Glutamatergic neuron (in vitro differentiated cells): ENCODE results near the gene NFXL1. TPM values are rescaled to one million over a fixed set of nuclear protein-coding genes. Genes with fewer than 3 reads are reported as not detected.

ENCODE experiments used
- DNase-seq: peaks from one replicate; pipeline ENCODE4 v3.0.0; 2022
- H3K27ac Mint-ChIP-seq: one replicate; pipeline ENCODE4 v1.8.0; 2020; ENCODE audit warnings: mild to moderate bottlenecking, mixed read lengths, inconsistent platforms; ENCODE audit not compliant: unreplicated experiment
- H3K27me3 Mint-ChIP-seq: one replicate; pipeline ENCODE4 v1.8.0; 2020; ENCODE audit warnings: mild to moderate bottlenecking, moderate library complexity, mixed read lengths, inconsistent platforms; ENCODE audit not compliant: unreplicated experiment
- H3K36me3 Mint-ChIP-seq: one replicate; pipeline ENCODE4 v1.8.0; 2020; ENCODE audit warnings: mild to moderate bottlenecking, mixed read lengths, inconsistent platforms; ENCODE audit not compliant: unreplicated experiment
- H3K4me1 Mint-ChIP-seq: one replicate; pipeline ENCODE4 v1.8.0; 2020; ENCODE audit warnings: mild to moderate bottlenecking, low read depth, mixed read lengths, inconsistent platforms; ENCODE audit not compliant: unreplicated experiment
- H3K4me3 Mint-ChIP-seq: one replicate; pipeline ENCODE4 v1.8.0; 2020; ENCODE audit warnings: mild to moderate bottlenecking, mixed read lengths, inconsistent platforms; ENCODE audit not compliant: unreplicated experiment
- H3K9me3 Mint-ChIP-seq: one replicate; pipeline ENCODE4 v1.8.0; 2020; ENCODE audit warnings: mild to moderate bottlenecking, moderate library complexity, mixed read lengths, inconsistent platforms; ENCODE audit not compliant: unreplicated experiment
- CTCF ChIP-seq: fragments of 200-600 bp; sonication (generic); IDR thresholded peaks from one replicate; pipeline ENCODE4 v1.5.0; 2021; ENCODE audit not compliant: partially characterized antibody, unreplicated experiment
- long read RNA-seq: library from polyadenylated mRNA; unstranded; transcript quantifications from one replicate; pipeline ENCODE4 v2.0.0, GENCODE V29; 2020; ENCODE audit not compliant: unreplicated experiment
- total RNA-seq: library from RNA; stranded (reverse); fragmentation: NEBNext Ultra II Directional; extraction: Animal tissue kit (Norgen Biotek cat#: 25700); gene quantifications from one replicate; pipeline ENCODE4 v1.2.1, GENCODE V29; 2021; ENCODE audit not compliant: unreplicated experiment

NFXL1 gene
- 20.2 TPM for total RNA-seq
- long read RNA-seq, partial matches to known transcripts, result 0 of 3 reads
- long read RNA-seq, other reads (novel, unspliced or antisense), result 1 of 3 reads

DNA sequence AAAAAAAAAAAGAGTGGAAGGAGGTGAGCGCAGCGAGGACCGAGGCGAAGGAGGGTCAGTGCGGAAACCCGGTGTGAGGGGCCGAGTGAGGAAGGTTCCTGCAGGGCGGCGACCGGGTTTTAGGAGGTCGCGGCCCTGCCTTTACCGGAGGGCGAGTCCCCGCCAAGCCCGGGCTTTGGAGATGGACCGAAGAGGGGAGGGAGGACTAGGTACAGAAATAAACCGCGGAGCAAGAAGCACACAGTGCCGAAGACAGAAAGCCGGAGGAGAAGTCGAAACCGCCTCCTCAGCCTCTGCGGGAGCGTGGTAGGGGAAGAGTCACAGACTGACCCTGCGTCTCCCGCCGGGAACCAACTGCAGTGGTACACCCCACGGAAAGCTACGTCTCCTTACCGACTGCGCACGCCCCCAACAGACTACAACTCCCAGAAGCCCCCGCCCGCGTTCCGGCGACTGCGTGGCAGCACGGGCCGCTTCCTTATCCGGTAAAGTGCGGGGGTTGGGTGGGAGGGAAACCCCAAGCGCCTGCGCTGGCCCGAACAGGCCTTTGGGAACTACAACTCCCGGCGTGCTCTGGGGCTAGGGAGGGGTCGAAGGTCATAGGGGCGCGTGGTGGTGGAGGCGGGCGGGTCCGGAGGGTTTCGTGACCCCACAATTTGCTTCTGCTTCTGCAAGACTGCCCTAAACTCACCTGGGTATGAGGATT, at the start of gene NFXL1:
Gene NFXL1 (minus strand): TSS at position 364 of the 706 bp plus-strand sequence. CDS start 380 bp downstream, outside the sequence.
- H3K9me3 Mint-ChIP-seq, result peaks cover 7% of the 10 kb centered on the region
- H3K4me3 Mint-ChIP-seq, result peak within 1 kb of the TSS; percentile 96
- H3K4me1 Mint-ChIP-seq, result peaks cover 8% of the 10 kb centered on the region
- H3K27ac Mint-ChIP-seq, result peak within 1 kb of the TSS; percentile 71
- peaks cover 5% of the 10 kb centered on the region for H3K36me3 Mint-ChIP-seq
- TF ChIP-seq CTCF, result no peak
- H3K27me3 Mint-ChIP-seq, result peaks cover 1% of the 10 kb centered on the region
- DNase-seq, result peak; percentile 97

GRCh38 chr4:47954677-47955076, 40.3 kb upstream of the NFXL1 start:
- no peak for DNase-seq
- Mint-ChIP-seq H3K9me3 (peaks cover 3% of the 10 kb centered on the region), H3K4me1 (no peaks in the 10 kb centered on the region), H3K4me3 (no peak overlapping the region), H3K36me3 (peaks cover 6% of the 10 kb centered on the region), H3K27ac (no peak overlapping the region), H3K27me3 (peaks cover 2% of the 10 kb centered on the region)
- no peak for TF ChIP-seq CTCF

DNA sequence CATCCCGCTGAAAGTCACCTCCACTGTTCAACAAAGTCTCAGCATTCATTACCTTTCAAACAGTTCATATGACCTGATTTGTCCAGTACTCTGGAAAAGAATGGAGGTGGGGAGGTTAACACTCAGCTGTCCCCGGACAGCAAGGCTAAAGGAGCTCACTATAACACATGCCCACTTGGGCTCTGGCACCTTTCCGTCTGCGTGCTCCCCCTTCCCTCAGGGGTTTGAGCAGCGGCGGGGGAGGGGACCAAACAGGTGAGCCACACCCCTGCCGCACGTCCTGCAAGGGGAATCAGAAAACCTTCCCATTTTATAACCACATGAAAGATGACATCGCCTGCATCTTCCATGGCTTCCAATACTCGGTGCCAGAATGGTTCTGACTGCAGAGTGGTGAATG, 39.9 kb upstream of the NFXL1 start:
- Mint-ChIP-seq H3K27me3 (peaks cover 2% of the 10 kb centered on the region), H3K9me3 (peaks cover 3% of the 10 kb centered on the region), H3K36me3 (peaks cover 6% of the 10 kb centered on the region), H3K4me1 (no peaks in the 10 kb centered on the region), H3K4me3 (no peak overlapping the region), H3K27ac (no peak overlapping the region)
- TF ChIP-seq CTCF, result no peak
- no peak for DNase-seq

DNA sequence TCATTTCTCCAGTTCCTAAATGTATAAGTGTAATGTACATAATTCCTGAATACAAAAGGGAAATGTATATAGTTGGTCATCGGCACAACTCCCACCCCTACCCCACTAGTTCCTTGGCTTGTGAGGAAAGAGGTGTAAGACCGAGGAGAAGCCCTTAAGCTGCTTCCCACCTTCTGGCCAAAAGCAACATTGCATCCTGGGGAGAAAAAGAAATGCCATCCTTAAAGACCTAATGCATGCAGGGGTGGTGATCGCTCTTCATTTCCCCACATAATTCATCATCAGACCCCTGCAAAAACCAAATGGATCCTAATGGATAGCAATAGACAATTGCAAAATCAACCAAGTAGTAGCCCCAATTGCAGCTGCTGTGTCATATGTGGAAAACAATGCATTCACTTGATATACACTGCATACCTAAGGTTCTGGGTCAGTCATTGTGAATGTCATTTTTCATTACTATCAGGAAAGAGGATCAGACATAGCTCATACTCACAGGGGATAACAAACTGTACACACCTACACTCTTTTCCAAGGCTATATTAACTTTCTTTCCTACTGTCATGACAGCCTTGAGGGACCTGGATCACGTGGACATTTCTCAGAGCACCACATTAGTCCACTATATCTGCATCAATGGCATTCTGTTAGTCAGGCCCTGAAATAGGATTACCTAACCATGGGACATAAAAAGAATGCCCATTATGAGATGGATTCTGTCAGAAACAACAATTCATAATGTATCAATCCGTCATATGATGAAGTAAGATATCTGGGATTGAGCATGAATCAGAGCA, 31.7 kb upstream of the NFXL1 start:
- DNase-seq, result no peak
- Mint-ChIP-seq H3K36me3 (peaks cover 6% of the 10 kb centered on the region), H3K4me1 (no peaks in the 10 kb centered on the region), H3K27ac (no peak overlapping the region), H3K4me3 (no peak overlapping the region), H3K27me3 (no peaks in the 10 kb centered on the region), H3K9me3 (peaks cover 3% of the 10 kb centered on the region)
- peak; percentile 26 for TF ChIP-seq CTCF
